Loucy (cell line): Measurements from ENCODE around the gene PRKCE.

Experiments
- H2AFZ ChIP-seq: fragments of 200-600 bp; sonication (generic); 2 replicates; pipeline ENCODE4 v1.6.0; 2016; ENCODE audit warnings: antibody characterized with exemption, mild to moderate bottlenecking, low read length, moderate library complexity
- H3F3A ChIP-seq: fragments of 200-600 bp; 2 replicates; pipeline ENCODE4 v1.6.0; 2016; ENCODE audit warnings: antibody characterized with exemption, low read depth, mild to moderate bottlenecking
- H3K27me3 ChIP-seq: fragments of 200-600 bp; sonication (generic); 2 replicates; pipeline ENCODE4 v1.6.1; 2014; ENCODE audit warnings: low read length, mild to moderate bottlenecking; ENCODE audit not compliant: insufficient read depth, poor library complexity, severe bottlenecking
- H3K36me3 ChIP-seq: fragments of 200-600 bp; sonication (generic); 2 replicates; pipeline ENCODE4 v1.6.1; 2016; ENCODE audit warnings: low read length; ENCODE audit not compliant: insufficient read depth
- H3K4me1 ChIP-seq: fragments of 200-600 bp; sonication (generic); 2 replicates; pipeline ENCODE4 v1.5.1; 2014; ENCODE audit warnings: low read length, mild to moderate bottlenecking; ENCODE audit not compliant: insufficient read depth, poor library complexity, severe bottlenecking
- H3K4me2 ChIP-seq: fragments of 200-600 bp; sonication (generic); 2 replicates; pipeline ENCODE4 v1.6.0; 2014; ENCODE audit warnings: antibody characterized with exemption, low read length, low read depth, mild to moderate bottlenecking; ENCODE audit not compliant: poor library complexity, severe bottlenecking
- H3K4me3 ChIP-seq: fragments of 200-600 bp; sonication (generic); 2 replicates; pipeline ENCODE4 v1.5.1; 2014; ENCODE audit warnings: low read length, mild to moderate bottlenecking, mixed read lengths; ENCODE audit not compliant: poor library complexity, severe bottlenecking
- H3K79me2 ChIP-seq: fragments of 200-600 bp; sonication (generic); 2 replicates; pipeline ENCODE4 v1.6.1; 2014; ENCODE audit warnings: low read length; ENCODE audit not compliant: insufficient read depth
- H3K9ac ChIP-seq: fragments of 200-600 bp; sonication (generic); 2 replicates; pipeline ENCODE4 v1.6.0; 2014; ENCODE audit warnings: mild to moderate bottlenecking, low read depth, low read length, moderate library complexity; ENCODE audit not compliant: poor library complexity, severe bottlenecking
- H3K9me2 ChIP-seq: fragments of 200-600 bp; sonication (generic); replicated peaks from 2 replicates; pipeline ENCODE4 v1.6.1; 2016; ENCODE audit warnings: low read depth, low read length, mixed read lengths
- H3K9me3 ChIP-seq: fragments of 200-600 bp; sonication (generic); 2 replicates; pipeline ENCODE4 v1.6.1; 2014; ENCODE audit warnings: mild to moderate bottlenecking, antibody characterized with exemption, low read length, low read depth; ENCODE audit not compliant: insufficient read depth
- H4K20me1 ChIP-seq: fragments of 200-600 bp; sonication (generic); 2 replicates; pipeline ENCODE4 v1.6.0; 2014; ENCODE audit warnings: antibody characterized with exemption, low read length, mild to moderate bottlenecking; ENCODE audit not compliant: insufficient read depth, poor library complexity, severe bottlenecking
- CTCF ChIP-seq: fragments of 200-600 bp; sonication (generic); conservative IDR thresholded peaks from 2 replicates; pipeline ENCODE4 v1.5.1; 2014; ENCODE audit warnings: mild to moderate bottlenecking, antibody characterized with exemption, low read length
- EZH2phosphoT487 ChIP-seq: fragments of 200-600 bp; IDR thresholded peaks from 2 replicates; pipeline ENCODE4 v1.6.1; 2018; ENCODE audit warnings: antibody characterized with exemption, mild to moderate bottlenecking, moderate library complexity, borderline replicate concordance

The PRKCE gene

GRCh38 chr2:45860136-45861121 lies 209.0 kb downstream of the PRKCE start:
- Histone ChIP-seq H3K36me3 (no peaks in the 10 kb centered on the region), H3K79me2 (peaks cover 65% of the 10 kb centered on the region; the same call in 1 of the 2 replicates), H4K20me1 (no peaks in the 10 kb centered on the region), H3K4me3 (peak overlapping the region; percentile 70), H3K9me2 (no peaks in the 10 kb centered on the region), H3K4me2 (peak overlapping the region; percentile 79), H3F3A (no peaks in the 10 kb centered on the region), H3K27me3 (no peaks in the 10 kb centered on the region), H3K9me3 (no peaks in the 10 kb centered on the region), H3K9ac (peak overlapping the region; percentile 71), H2AFZ (no peak overlapping the region), H3K4me1 (peaks cover 81% of the 10 kb centered on the region)
- no peak for TF ChIP-seq EZH2phosphoT487
- TF ChIP-seq CTCF = no peak

GRCh38 chr2:45862843-45863242 lies 211.4 kb downstream of the PRKCE start:
- Histone ChIP-seq H4K20me1 (no peaks in the 10 kb centered on the region), H2AFZ (no peak overlapping the region), H3K9me3 (no peaks in the 10 kb centered on the region), H3F3A (no peaks in the 10 kb centered on the region), H3K4me2 (peak overlapping the region; percentile 54), H3K79me2 (peaks cover 45% of the 10 kb centered on the region; the same call in 1 of the 2 replicates), H3K4me1 (peaks cover 60% of the 10 kb centered on the region), H3K9me2 (no peaks in the 10 kb centered on the region), H3K27me3 (no peaks in the 10 kb centered on the region), H3K4me3 (peak overlapping the region; percentile 2), H3K9ac (peak overlapping the region; percentile 71), H3K36me3 (no peaks in the 10 kb centered on the region)
- no peak for TF ChIP-seq CTCF
- no peak for TF ChIP-seq EZH2phosphoT487

GRCh38 chr2:45864121-45864520 lies 212.6 kb downstream of the PRKCE start:
- Histone ChIP-seq H3K36me3 (no peaks in the 10 kb centered on the region), H3K9ac (no peak overlapping the region), H4K20me1 (no peaks in the 10 kb centered on the region), H3K9me2 (no peaks in the 10 kb centered on the region), H3K9me3 (no peaks in the 10 kb centered on the region), H3K4me1 (peaks cover 57% of the 10 kb centered on the region), H3F3A (no peaks in the 10 kb centered on the region), H3K79me2 (peaks cover 46% of the 10 kb centered on the region; the same call in 1 of the 2 replicates), H3K4me3 (no peak overlapping the region), H3K4me2 (no peak overlapping the region), H2AFZ (no peak overlapping the region), H3K27me3 (no peaks in the 10 kb centered on the region)
- no peak for TF ChIP-seq CTCF
- TF ChIP-seq EZH2phosphoT487 = no peak
